Muscle layer of duodenum (tissue), 2 donors: ENCODE data around the gene KCNH6.

Experiments used
- H3K27ac ChIP-seq: one replicate; pipeline ENCODE4 v1.7.0; 2013; ENCODE audit warnings: mild to moderate bottlenecking, low read length
- H3K27me3 ChIP-seq: one replicate; pipeline ENCODE4 v1.7.0; 2013; ENCODE audit warnings: low read depth, mild to moderate bottlenecking, control low read depth, low read length
- H3K36me3 ChIP-seq, 2 donors: one replicate each; pipeline ENCODE4 v1.7.0; 2013; ENCODE audit warnings: low read length in 2 of 2, control low read depth in 1 of 2, mild to moderate bottlenecking in 1 of 2; ENCODE audit not compliant: insufficient read depth in 2 of 2, control insufficient read depth in 1 of 2
- H3K4me1 ChIP-seq, 2 donors: one replicate each; pipeline ENCODE4 v1.7.0; 2013; ENCODE audit warnings: low read length in 2 of 2, mild to moderate bottlenecking in 2 of 2, control low read depth in 1 of 2, moderate library complexity in 1 of 2; ENCODE audit not compliant: insufficient read depth in 2 of 2, control insufficient read depth in 1 of 2
- H3K4me3 ChIP-seq, 2 donors: one replicate each; pipeline ENCODE4 v1.7.0; 2013; ENCODE audit warnings: low read length in 2 of 2, low read depth in 1 of 2, mild to moderate bottlenecking in 1 of 2
- H3K9me3 ChIP-seq, 2 donors: one replicate each; pipeline ENCODE4 v1.7.0; 2013; ENCODE audit warnings: low read length in 2 of 2, control low read depth in 1 of 2, mild to moderate bottlenecking in 1 of 2; ENCODE audit not compliant: control insufficient read depth in 1 of 2
- donor health status: healthy.

Gene KCNH6

GRCh38 chr17:63523253-63523855 lies at the start of gene KCNH6:
KCNH6 (plus strand) TSS chr17:63523358; CDS start chr17:63523414, 56 bp downstream.
- H3K9me3 ChIP-seq: no peaks in the 10 kb centered on the region
- no peaks in the 10 kb centered on the region for H3K27me3 ChIP-seq
- H3K36me3 ChIP-seq: no peaks in the 10 kb centered on the region
- peak within 1 kb of the TSS in 1 of 2 donors; percentile 33 for H3K4me3 ChIP-seq
- no peak within 1 kb of the TSS for H3K27ac ChIP-seq
- peaks cover 0 to 7% of the 10 kb centered on the region in 2 donors for H3K4me1 ChIP-seq

DNA sequence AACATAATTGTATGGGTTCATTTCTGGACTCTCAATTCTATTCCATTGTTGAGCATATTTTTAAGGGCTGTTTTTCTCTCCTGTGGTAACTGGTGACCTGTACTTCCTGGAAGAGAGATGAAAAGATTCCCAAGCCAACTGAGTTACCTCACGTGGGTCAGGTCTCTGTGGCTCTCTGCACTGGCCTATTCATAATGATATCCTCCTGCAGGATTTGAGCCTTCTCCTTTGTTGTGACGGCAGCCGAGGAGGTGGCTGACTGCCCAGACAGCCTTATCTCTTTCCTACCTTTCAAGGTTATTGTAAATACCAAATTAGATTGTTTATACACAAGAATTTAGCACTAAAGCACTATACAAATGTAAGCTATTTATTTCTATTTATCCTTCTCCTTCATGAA lies 49.0 kb upstream of the KCNH6 start:
- no peaks in the 10 kb centered on the region for H3K27me3 ChIP-seq
- peaks cover 0 to 18% of the 10 kb centered on the region in 2 donors for H3K4me1 ChIP-seq
- no peak overlapping the region for H3K27ac ChIP-seq
- no peak overlapping the region for H3K4me3 ChIP-seq
- H3K36me3 ChIP-seq: no peaks in the 10 kb centered on the region
- no peaks in the 10 kb centered on the region for H3K9me3 ChIP-seq

GRCh38 chr17:63474586-63475460 lies 48.3 kb upstream of the KCNH6 start:
- H3K27ac ChIP-seq: no peak overlapping the region
- H3K4me1 ChIP-seq: peaks cover 0 to 18% of the 10 kb centered on the region in 2 donors
- no peaks in the 10 kb centered on the region for H3K27me3 ChIP-seq
- H3K4me3 ChIP-seq: no peak overlapping the region
- no peaks in the 10 kb centered on the region for H3K36me3 ChIP-seq
- no peaks in the 10 kb centered on the region for H3K9me3 ChIP-seq

DNA sequence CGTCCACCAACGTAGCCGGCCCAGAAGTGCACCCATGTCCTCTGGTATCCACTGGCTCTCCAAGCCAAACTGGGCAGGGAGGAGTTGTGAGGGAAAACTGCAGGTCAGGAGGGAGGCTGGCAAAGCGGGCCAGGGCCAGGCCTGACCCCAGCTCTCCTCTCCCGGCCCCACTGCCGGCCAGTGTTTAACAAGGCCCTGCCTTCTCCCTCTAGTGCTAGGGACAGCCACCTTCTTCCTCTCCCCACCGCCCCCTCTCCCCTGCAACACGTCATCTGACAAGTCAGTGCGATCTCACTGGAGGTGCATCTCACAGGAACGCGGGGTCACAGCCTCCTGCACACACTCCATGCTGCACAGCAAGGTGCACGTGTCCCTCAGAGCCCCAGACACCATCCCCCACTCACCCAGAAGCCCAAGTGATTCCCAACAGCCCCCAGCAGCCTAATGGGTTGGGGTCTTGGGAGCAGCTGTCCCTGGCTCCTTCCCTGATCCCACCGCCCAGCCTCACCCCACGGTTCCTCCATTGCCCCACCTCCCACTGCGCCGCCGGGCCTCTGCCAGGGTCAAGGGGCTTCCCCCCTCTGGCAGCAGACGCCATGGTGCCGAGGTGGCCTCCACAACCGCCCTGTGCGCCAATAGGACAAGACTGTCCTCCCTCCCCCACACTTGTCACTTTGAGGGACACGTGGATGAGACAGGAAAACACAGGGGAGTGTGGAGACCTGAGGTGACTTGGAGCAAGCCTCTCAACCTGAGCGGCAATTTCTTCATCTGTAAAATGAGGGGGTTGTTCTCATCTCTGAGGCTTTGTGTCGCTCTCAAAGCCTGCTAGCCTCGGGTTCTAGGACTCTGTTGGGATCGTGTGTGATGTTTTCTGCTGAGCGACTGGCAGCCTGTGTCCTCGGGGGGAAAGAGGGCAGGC lies 47.4 kb upstream of the KCNH6 start:
- no peaks in the 10 kb centered on the region for H3K9me3 ChIP-seq
- no peaks in the 10 kb centered on the region for H3K27me3 ChIP-seq
- H3K4me1 ChIP-seq: peaks cover 0 to 18% of the 10 kb centered on the region in 2 donors
- no peak overlapping the region for H3K4me3 ChIP-seq
- H3K27ac ChIP-seq: no peak overlapping the region
- H3K36me3 ChIP-seq: no peaks in the 10 kb centered on the region

GRCh38 chr17:63476459-63476853 lies 46.7 kb upstream of the KCNH6 start:
- Histone ChIP-seq H3K9me3 (no peaks in the 10 kb centered on the region), H3K4me3 (peak overlapping the region in 1 of 2 donors; percentile 73), H3K4me1 (peaks cover 0 to 18% of the 10 kb centered on the region in 2 donors), H3K27ac (no peak overlapping the region), H3K27me3 (no peaks in the 10 kb centered on the region), H3K36me3 (no peaks in the 10 kb centered on the region)

DNA sequence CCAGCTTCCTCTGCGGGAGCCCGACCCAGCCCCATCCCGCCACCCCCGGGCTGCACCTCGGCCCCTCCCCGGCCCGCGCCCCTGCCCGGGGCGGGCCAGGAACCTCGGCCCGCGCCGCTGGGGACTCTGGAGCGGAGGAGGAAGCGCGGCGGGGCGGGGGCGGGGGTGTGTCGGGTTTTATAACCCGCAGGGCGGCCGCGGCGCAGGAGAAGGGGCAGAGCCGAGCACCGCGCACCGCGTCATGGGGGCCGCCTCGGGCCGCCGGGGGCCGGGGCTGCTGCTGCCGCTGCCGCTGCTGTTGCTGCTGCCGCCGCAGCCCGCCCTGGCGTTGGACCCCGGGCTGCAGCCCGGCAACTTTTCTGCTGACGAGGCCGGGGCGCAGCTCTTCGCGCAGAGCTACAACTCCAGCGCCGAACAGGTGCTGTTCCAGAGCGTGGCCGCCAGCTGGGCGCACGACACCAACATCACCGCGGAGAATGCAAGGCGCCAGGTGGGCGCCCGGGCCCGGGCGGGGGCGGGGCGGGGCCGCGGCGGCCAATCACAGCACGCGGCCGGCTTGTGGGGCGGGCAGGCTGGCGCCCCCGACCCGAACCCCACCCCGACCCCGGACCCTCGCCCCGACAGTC lies 46.2 kb upstream of the KCNH6 start, which contains the start of gene ACE:
Gene ACE (plus strand): TSS at position 208 of the 626 bp plus-strand sequence. CDS start 34 bp downstream, at position 242.
- no peaks in the 10 kb centered on the region for H3K9me3 ChIP-seq
- H3K4me3 ChIP-seq: peak within 1 kb of the TSS; percentile 45 to 73
- no peaks in the 10 kb centered on the region for H3K27me3 ChIP-seq
- H3K4me1 ChIP-seq: peaks cover 0 to 18% of the 10 kb centered on the region in 2 donors
- H3K36me3 ChIP-seq: no peaks in the 10 kb centered on the region
- no peak within 1 kb of the TSS for H3K27ac ChIP-seq

DNA sequence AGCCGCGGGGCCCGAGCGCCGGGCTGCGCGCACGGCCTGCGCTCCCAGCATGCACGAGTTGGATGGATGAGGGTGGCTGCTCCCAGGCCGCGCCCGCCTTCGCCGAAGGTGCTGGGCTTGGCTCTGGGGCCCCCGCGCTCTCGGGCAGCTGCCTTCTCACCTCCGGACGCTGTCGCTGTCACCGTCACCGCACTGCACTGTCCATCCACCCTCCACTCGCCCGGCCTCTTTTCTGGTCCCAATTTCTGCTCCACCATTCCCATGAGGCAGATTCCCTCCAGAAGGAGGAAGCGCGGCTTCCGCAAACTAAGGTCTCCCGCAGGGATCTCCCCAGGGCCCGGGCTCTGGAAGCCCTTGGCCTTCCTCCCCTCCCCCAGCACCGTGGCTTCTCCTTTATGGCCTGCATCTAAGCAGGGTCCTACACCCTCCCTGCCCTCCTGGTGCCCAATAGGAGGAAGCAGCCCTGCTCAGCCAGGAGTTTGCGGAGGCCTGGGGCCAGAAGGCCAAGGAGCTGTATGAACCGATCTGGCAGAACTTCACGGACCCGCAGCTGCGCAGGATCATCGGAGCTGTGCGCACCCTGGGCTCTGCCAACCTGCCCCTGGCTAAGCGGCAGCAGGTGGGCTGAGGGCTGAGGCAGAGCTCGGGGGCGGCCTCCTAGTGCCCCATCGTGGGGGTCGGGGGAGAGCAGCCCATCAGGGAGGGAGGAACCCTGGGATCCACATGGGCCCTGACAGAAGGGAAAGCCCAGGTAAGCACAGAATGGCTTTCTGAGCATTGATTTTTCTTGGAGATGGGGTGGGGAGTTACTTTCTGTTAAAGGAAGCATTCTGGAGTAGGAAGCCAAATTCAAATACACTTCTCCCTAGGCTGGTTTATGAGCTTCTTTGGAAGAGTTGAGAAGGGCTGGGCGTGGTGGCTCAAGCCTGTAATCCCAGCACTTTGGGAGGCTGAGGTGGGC lies 45.4 kb upstream of the KCNH6 start:
- Histone ChIP-seq H3K4me3 (peak overlapping the region; percentile 45 to 73), H3K9me3 (no peaks in the 10 kb centered on the region), H3K27ac (no peak overlapping the region), H3K4me1 (peaks cover 0 to 18% of the 10 kb centered on the region in 2 donors), H3K36me3 (no peaks in the 10 kb centered on the region), H3K27me3 (no peaks in the 10 kb centered on the region)

- Histone ChIP-seq H3K27ac (no peak overlapping the region), H3K36me3 (no peaks in the 10 kb centered on the region), H3K27me3 (no peaks in the 10 kb centered on the region), H3K4me1 (peaks cover 0 to 18% of the 10 kb centered on the region in 2 donors), H3K9me3 (no peaks in the 10 kb centered on the region), H3K4me3 (no peak overlapping the region)
These were observed 44.2 kb upstream of the KCNH6 start for GRCh38 chr17:63478814-63479494.

DNA sequence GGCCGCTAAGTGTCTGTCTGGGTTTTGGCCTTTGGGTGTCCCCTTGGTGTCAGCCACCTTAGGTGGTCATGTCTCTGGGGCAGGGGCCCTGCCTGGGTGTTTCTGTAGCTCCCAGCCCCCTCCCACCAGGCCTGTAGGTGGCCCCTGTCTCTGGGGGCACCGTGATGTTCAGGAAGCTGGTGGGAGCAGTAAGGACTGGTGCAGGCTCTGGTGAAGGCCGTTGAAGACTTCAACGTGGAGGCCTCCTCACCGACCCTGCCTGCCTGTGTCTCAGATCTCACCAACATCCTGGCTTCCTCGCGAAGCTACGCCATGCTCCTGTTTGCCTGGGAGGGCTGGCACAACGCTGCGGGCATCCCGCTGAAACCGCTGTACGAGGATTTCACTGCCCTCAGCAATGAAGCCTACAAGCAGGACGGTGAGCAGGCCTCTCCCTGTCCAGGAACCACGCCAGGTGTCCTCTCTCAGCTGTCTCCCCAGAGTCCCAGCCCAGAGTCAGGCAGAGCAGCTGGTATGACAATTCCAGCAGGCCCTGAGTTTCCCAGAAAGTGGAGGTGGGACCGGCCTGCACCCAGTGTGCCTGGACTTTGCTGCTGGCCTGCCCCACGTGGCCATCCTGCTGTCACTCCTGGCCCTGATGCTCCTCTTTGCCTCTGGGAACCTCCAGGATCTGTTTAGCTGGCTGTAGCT lies 43.5 kb upstream of the KCNH6 start:
- Histone ChIP-seq H3K9me3 (no peaks in the 10 kb centered on the region), H3K4me3 (no peak overlapping the region), H3K36me3 (no peaks in the 10 kb centered on the region), H3K27me3 (no peaks in the 10 kb centered on the region), H3K27ac (no peak overlapping the region), H3K4me1 (peaks cover 0 to 18% of the 10 kb centered on the region in 2 donors)
